Panc1 (cell line): Measurements from ENCODE around the gene R3HDML. TPM values are rescaled to one million over a fixed set of nuclear protein-coding genes. Genes with fewer than 3 reads are reported as not detected.

Experiments
- ATAC-seq: fragments of 200-7000 bp; cut with Tn5 transposase; 2 replicates; pipeline ENCODE4 v1.9.1; 2020; ENCODE audit warnings: mild to moderate bottlenecking, moderate library complexity
- BruUV-seq: library from RNA; stranded (reverse); fragments of 400-500 nt; replicated peaks from 2 replicates; lab custom pipeline; 2021; lab: Mats Ljungman, UMichigan
- CTCF ChIA-PET: fragments of 300-600 bp; sonication (Branson Sonifier 250); formaldehyde crosslinking; loops from one replicate; lab custom pipeline; 2022; ENCODE audit warnings: antibody characterized with exemption; lab: Charles Lee
- POLR2A ChIA-PET: fragments of 300-600 bp; sonication (Branson Sonifier 250); formaldehyde crosslinking; loops from one replicate; lab custom pipeline; 2022; ENCODE audit warnings: antibody characterized with exemption; lab: Charles Lee
- DNase-seq: peaks from one replicate; pipeline ENCODE4 v3.0.0-alpha.2; 2010; ENCODE audit warnings: low read depth, low spot score
- H3K27ac ChIP-seq: 2 replicates; pipeline ENCODE4 v1.5.1; 2011; ENCODE audit warnings: mild to moderate bottlenecking, low read length, inconsistent platforms
- H3K27me3 ChIP-seq: fragments of 200-500 bp; sonication (Bioruptor generic); 2 replicates; pipeline ENCODE4 v1.6.0; 2014; ENCODE audit warnings: low read length, inconsistent platforms; ENCODE audit not compliant: control insufficient read depth, insufficient read depth
- H3K36me3 ChIP-seq: fragments of 200-500 bp; sonication (Bioruptor generic); 2 replicates; pipeline ENCODE4 v1.5.1; 2014; ENCODE audit warnings: inconsistent platforms, mild to moderate bottlenecking, low read length, moderate library complexity; ENCODE audit not compliant: control insufficient read depth, insufficient read depth
- H3K4me1 ChIP-seq: 2 replicates; pipeline ENCODE4 v1.5.1; 2011; ENCODE audit warnings: inconsistent platforms, mild to moderate bottlenecking, low read length, moderate library complexity; ENCODE audit not compliant: control insufficient read depth, insufficient read depth
- H3K4me3 ChIP-seq, 2 experiments: 2 replicates each; pipeline ENCODE4 v1.5.1; 2011 to 2012; ENCODE audit warnings: low read depth in 2 of 2, low read length in 2 of 2, mild to moderate bottlenecking in 2 of 2, inconsistent platforms in 1 of 2, moderate library complexity in 1 of 2
- H3K9me3 ChIP-seq: fragments of 200-500 bp; sonication (Bioruptor generic); 2 replicates; pipeline ENCODE4 v1.5.1; 2014; ENCODE audit warnings: low read depth, mild to moderate bottlenecking, inconsistent platforms, low read length, moderate library complexity; ENCODE audit not compliant: control insufficient read depth, insufficient read depth
- CTCF ChIP-seq: fragments of 450-650 bp; IDR thresholded peaks from 2 replicates; pipeline ENCODE4 v1.5.1; 2017; ENCODE audit warnings: mild to moderate bottlenecking
- POLR2AphosphoS5 ChIP-seq: IDR thresholded peaks from 2 replicates; pipeline ENCODE4 v1.6.1; 2012; ENCODE audit warnings: mild to moderate bottlenecking, low read depth, low read length, moderate library complexity
- REST ChIP-seq, 2 experiments: IDR thresholded peaks; 2 replicates each; pipeline ENCODE4 v1.6.1; 2011 to 2012; ENCODE audit warnings: low read depth in 2 of 2, control low read depth in 1 of 2, low read length in 1 of 2, mild to moderate bottlenecking in 1 of 2, moderate library complexity in 1 of 2; ENCODE audit not compliant: insufficient read depth in 1 of 2
- SIN3A ChIP-seq: IDR thresholded peaks from 2 replicates; pipeline ENCODE4 v1.6.1; 2012; ENCODE audit warnings: low read depth, mild to moderate bottlenecking, low read length, moderate library complexity, borderline replicate concordance; ENCODE audit not compliant: insufficient read depth
- TCF7L2 ChIP-seq: IDR thresholded peaks from 2 replicates; pipeline ENCODE4 v1.6.1; 2011; ENCODE audit warnings: mild to moderate bottlenecking, low read depth, low read length, inconsistent platforms
- in situ Hi-C: cut with HindIII; loops from 2 replicates; pipeline ENCODE4 v1.10.0; 2016; ENCODE audit warnings: low sequenced_read_pairs, low pct_unique_long_range_greater_than_20kb
- intact Hi-C: fragments of 100-400 bp; cut with micrococcal nuclease; formaldehyde crosslinking; loops from one replicate; pipeline ENCODE4 v1.10.0; 2022; ENCODE audit not compliant: unreplicated experiment
- total RNA-seq: library from RNA; stranded (reverse); gene quantifications from one replicate; pipeline ENCODE4 v1.2.1, GENCODE V29; 2021; ENCODE audit not compliant: unreplicated experiment

The R3HDML gene
- total RNA-seq, 1 experiment from 2014 or later = not detected

GRCh38 chr20:44348168-44348659, 11.4 kb downstream of the R3HDML start:
- Histone ChIP-seq H3K4me3 (no peak overlapping the region), H3K4me1 (no peaks in the 10 kb centered on the region), H3K27me3 (no peaks in the 10 kb centered on the region), H3K36me3 (no peaks in the 10 kb centered on the region), H3K9me3 (no peaks in the 10 kb centered on the region), H3K27ac (no peak overlapping the region)
- TF ChIP-seq CTCF = no peak
- ATAC-seq (no peak), DNase-seq (no peak)
- BruUV-seq = no TSS peak
- in situ Hi-C loops (no loop called here), intact Hi-C loops (no loop called here)
- CTCF ChIA-PET = no interaction called here
- POLR2A ChIA-PET = interaction anchor here (0.6 kb wide), 1 partner anchor 22 kb away, joined by 3 read pairs; no protein-coding TSS in a partner anchor

- H3K4me3 ChIP-seq = no peak overlapping the region
- H3K4me1 ChIP-seq = no peaks in the 10 kb centered on the region
- H3K36me3 ChIP-seq = no peaks in the 10 kb centered on the region
- H3K27ac ChIP-seq = no peak overlapping the region
- no peaks in the 10 kb centered on the region for H3K9me3 ChIP-seq
- in situ Hi-C loops = no loop called here
- DNase-seq (no peak), ATAC-seq (no peak)
- CTCF ChIA-PET = no interaction called here
- BruUV-seq = no TSS peak
- TF ChIP-seq SIN3A = no peak
- no peak for TF ChIP-seq POLR2AphosphoS5
- TF ChIP-seq REST (IDR thresholded peaks at IDR 0.05; ENCODE audit: insufficient read depth in 1 of 2, low read depth in 2 of 2, low read length in 1 of 2) = no peak
- TF ChIP-seq CTCF = no peak
- TF ChIP-seq TCF7L2 = no peak
- no peaks in the 10 kb centered on the region for H3K27me3 ChIP-seq
- intact Hi-C loops = no loop called here
- POLR2A ChIA-PET = no interaction called here
Observed at GRCh38 chr20:44349349-44349748, 12.5 kb downstream of the R3HDML start.

- in situ Hi-C loops = no loop called here
- TF ChIP-seq SIN3A (no peak), POLR2AphosphoS5 (no peak), REST (IDR thresholded peaks at IDR 0.05; ENCODE audit: insufficient read depth in 1 of 2, low read depth in 2 of 2, low read length in 1 of 2) (no peak), TCF7L2 (no peak), CTCF (no peak)
- no peaks in the 10 kb centered on the region for H3K4me1 ChIP-seq
- H3K27ac ChIP-seq = no peak overlapping the region
- H3K4me3 ChIP-seq = no peak overlapping the region
- ChIA-PET CTCF (no interaction called here), POLR2A (no interaction called here)
- ATAC-seq (no peak), DNase-seq (no peak)
- H3K36me3 ChIP-seq = no peaks in the 10 kb centered on the region
- no TSS peak for BruUV-seq
- intact Hi-C loops = no loop called here
- no peaks in the 10 kb centered on the region for H3K27me3 ChIP-seq
- H3K9me3 ChIP-seq = no peaks in the 10 kb centered on the region
Observed at GRCh38 chr20:44350567-44350966, 13.7 kb downstream of the R3HDML start.
